A549 (cell line): Measurements from ENCODE around the gene FOXRED1. TPM values are rescaled to one million over a fixed set of nuclear protein-coding genes. Genes with fewer than 3 reads are reported as not detected.

Experiments
- ATAC-seq, 2 experiments: fragments of 200-7000 bp in 1 of 2; fragments of >200 bp in 1 of 2; cut with Nextera tagmentation in 1 of 2; cut with Tn5 transposase in 1 of 2; 3 replicates each; pipeline versions ENCODE4 v1.8.0 to v1.9.1; 2018 to 2020; ENCODE audit warnings: mild to moderate bottlenecking in 1 of 2, moderate library complexity in 1 of 2
- CTCF ChIA-PET: fragments of 300-600 bp; sonication (Branson Sonifier 250); formaldehyde crosslinking; extraction: SDS; loops from one replicate; lab custom pipeline; 2021; ENCODE audit warnings: antibody characterized with exemption, inconsistent platforms; lab: Yijun Ruan, JAX
- POLR2A ChIA-PET: fragments of 350-600 bp; formaldehyde crosslinking; extraction: SDS; loops from one replicate; lab custom pipeline; 2021; ENCODE audit warnings: antibody characterized with exemption, inconsistent platforms; lab: Yijun Ruan, JAX
- DNase-seq, 2 experiments: peaks; one replicate each; pipeline versions ENCODE4 v3.0.0 to v3.0.0-alpha.2; 2011 to 2016; ENCODE audit warnings: low read depth in 1 of 2, low spot score in 1 of 2
- FAIRE-seq: peaks from 2 replicates; lab custom pipeline; 2011; peaks lifted over from hg19 to GRCh38; lab: Jason Lieb, UNC
- H3K27ac ChIP-seq, 2 experiments: fragments of >200 bp; sonication (Bioruptor Twin); formaldehyde crosslinking; 3 replicates each; pipeline ENCODE4 v1.5.1; 2016 to 2017
- H3K4me1 ChIP-seq: fragments of >200 bp; sonication (Bioruptor Twin); formaldehyde crosslinking; 3 replicates; pipeline ENCODE4 v1.6.1; 2016
- H3K4me2 ChIP-seq: fragments of >200 bp; sonication (Bioruptor Twin); formaldehyde crosslinking; 3 replicates; pipeline ENCODE4 v1.6.1; 2016
- H3K4me3 ChIP-seq: fragments of >200 bp; sonication (Bioruptor Twin); formaldehyde crosslinking; 3 replicates; pipeline ENCODE4 v1.5.1; 2016
- H3K9me3 ChIP-seq: fragments of >200 bp; sonication (Bioruptor Twin); formaldehyde crosslinking; 3 replicates; pipeline ENCODE4 v1.6.1; 2016
- CHD4 ChIP-seq: fragments of 200-600 bp; sonication (generic); IDR thresholded peaks from 2 replicates; pipeline ENCODE4 v1.6.1; 2016; ENCODE audit warnings: antibody characterized with exemption, mild to moderate bottlenecking, borderline replicate concordance
- CTCF ChIP-seq: fragments of >200 bp; sonication (Bioruptor Twin); formaldehyde crosslinking; IDR thresholded peaks from 3 replicates; pipeline ENCODE4 v1.5.1; 2016
- ELK1 ChIP-seq: fragments of 150-350 bp; IDR thresholded peaks from 2 replicates; pipeline ENCODE4 v1.6.1; 2014; ENCODE audit warnings: low read depth, mild to moderate bottlenecking, low read length
- FOSB ChIP-seq: fragments of 250-450 bp; sonication (Bioruptor Pico); IDR thresholded peaks from 2 replicates; pipeline ENCODE4 v1.5.0; 2020; ENCODE audit warnings: mild to moderate bottlenecking, moderate library complexity
- HDAC2 ChIP-seq: fragments of 200-600 bp; sonication (generic); IDR thresholded peaks from 2 replicates; pipeline ENCODE4 v1.6.1; 2016
- HES2 ChIP-seq: fragments of >200 bp; sonication (Bioruptor Twin); formaldehyde crosslinking; IDR thresholded peaks from 2 replicates; pipeline ENCODE4 v1.6.1; 2016
- HMGXB4 ChIP-seq: fragments of 250-450 bp; sonication (Bioruptor Pico); IDR thresholded peaks from 2 replicates; pipeline ENCODE4 v1.5.0; 2021; ENCODE audit warnings: mild to moderate bottlenecking, moderate library complexity, borderline replicate concordance
- HOXB13 ChIP-seq: fragments of 250-450 bp; sonication (Bioruptor Pico); IDR thresholded peaks from 2 replicates; pipeline ENCODE4 v1.5.0; 2020; ENCODE audit warnings: low read depth, mild to moderate bottlenecking, moderate library complexity
- JUN ChIP-seq, 2 experiments: fragments of >200 bp; sonication (Bioruptor Twin); formaldehyde crosslinking; IDR thresholded peaks; 2 replicates in 1 of 2; 3 replicates in 1 of 2; pipeline ENCODE4 v1.6.1; 2016 to 2017
- JUNB ChIP-seq: fragments of >200 bp; sonication (Bioruptor Twin); formaldehyde crosslinking; IDR thresholded peaks from 2 replicates; pipeline ENCODE4 v1.6.1; 2016
- KDM1A ChIP-seq: fragments of 200-600 bp; sonication (generic); IDR thresholded peaks from 2 replicates; pipeline ENCODE4 v1.6.1; 2016; ENCODE audit warnings: low read depth, mild to moderate bottlenecking
- KDM5A ChIP-seq: fragments of 200-600 bp; sonication (generic); IDR thresholded peaks from 2 replicates; pipeline ENCODE4 v1.6.1; 2016; ENCODE audit warnings: antibody characterized with exemption, mild to moderate bottlenecking
- MAX ChIP-seq: IDR thresholded peaks from 2 replicates; pipeline ENCODE4 v1.6.1; 2012
- NFE2L2 ChIP-seq: fragments of 150-350 bp; conservative IDR thresholded peaks from 2 replicates; pipeline ENCODE4 v1.6.1; 2014; ENCODE audit warnings: low read length
- NPAS2 ChIP-seq: fragments of 250-450 bp; sonication (Bioruptor Pico); IDR thresholded peaks from 2 replicates; pipeline ENCODE4 v1.8.0; 2022; ENCODE audit warnings: mild to moderate bottlenecking, moderate library complexity, borderline replicate concordance
- POLR2AphosphoS2 ChIP-seq: conservative IDR thresholded peaks from 2 replicates; pipeline ENCODE4 v1.6.1; 2012; ENCODE audit warnings: low read length, improper control_type of control experiment, inconsistent platforms
- SREBF2 ChIP-seq: fragments of 450-650 bp; IDR thresholded peaks from 2 replicates; pipeline ENCODE4 v1.6.1; 2014; ENCODE audit warnings: mild to moderate bottlenecking, moderate library complexity
- TFCP2L1 ChIP-seq: fragments of 250-450 bp; sonication (Bioruptor Pico); IDR thresholded peaks from 2 replicates; pipeline ENCODE4 v1.5.0; 2021; ENCODE audit warnings: mild to moderate bottlenecking
- TP53 ChIP-seq: fragments of 250-450 bp; sonication (Bioruptor Pico); IDR thresholded peaks from 2 replicates; pipeline ENCODE4 v1.5.0; 2021; ENCODE audit warnings: mild to moderate bottlenecking, moderate library complexity
- WGBS: methylation state at CpG from one replicate; pipeline ENCODE4 v1.1.6; 2017; ENCODE audit errors: missing lambda C conversion rate; 5-methylcytosine and 5-hydroxymethylcytosine counted together
- polyA plus RNA-seq, 4 experiments: library from polyadenylated mRNA; depleted of rRNA in 3 of 4; stranded (reverse); fragments of >200 nt; fragmentation: RNase III in 1 of 4; extraction: RNeasy Plus Mini Kit Qiagen cat#74134 plus additional on column Dnase treatment in 1 of 4; gene quantifications; 2 replicates in 3 of 4; 3 replicates in 1 of 4; pipeline ENCODE4 v1.2.3, GENCODE V29; 2011 to 2017
- TF ChIP-seq, protein P1 (sequence below): fragments of 200-600 bp; sonication (generic); IDR thresholded peaks from 2 replicates; pipeline ENCODE4 v1.6.1; 2016; ENCODE audit warnings: antibody characterized with exemption, mild to moderate bottlenecking, moderate library complexity

FOXRED1 gene
- polyA plus RNA-seq, 2 of the 4 experiments (the other 2 are of a cell fraction): 22.7 to 28.9 TPM

DNA sequence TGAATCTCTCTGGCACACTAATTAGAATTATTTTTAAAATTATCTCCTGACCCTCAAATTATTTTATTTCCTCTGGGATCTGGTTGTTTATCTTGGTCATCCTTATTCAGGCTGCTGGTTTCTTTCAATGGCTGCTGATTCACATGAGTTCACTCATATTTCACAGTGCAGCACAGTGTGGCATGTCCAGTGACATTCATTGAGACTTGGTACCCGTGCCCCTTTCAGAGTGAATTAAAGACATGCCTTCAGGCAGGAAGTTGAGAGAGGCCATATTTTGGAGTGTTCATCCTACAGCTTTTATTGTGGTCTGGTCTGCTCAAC lies 48.4 kb downstream of the FOXRED1 start:
- POLR2A ChIA-PET: no interaction called here
- no peak for FAIRE-seq
- H3K4me1 ChIP-seq: no peaks in the 10 kb centered on the region
- WGBS: 91% methylated on average over 1 of the region's 1 CpG
- ATAC-seq: no peak
- DNase-seq: no peak
- CTCF ChIA-PET: interaction anchor here (0.6 kb wide), 1 partner anchor 18 kb away, joined by 3 read pairs; no protein-coding TSS in a partner anchor
- no peak overlapping the region for H3K27ac ChIP-seq
- no peak overlapping the region for H3K4me3 ChIP-seq
- TF ChIP-seq MAX (no peak), TFCP2L1 (CRISPR knock-in tag) (no peak), CTCF (no peak), NPAS2 (CRISPR knock-in tag) (no peak), HDAC2 (no peak), NFE2L2 (no peak), TP53 (CRISPR knock-in tag) (no peak), KDM1A (no peak), SREBF2 (no peak), FOSB (CRISPR knock-in tag) (no peak), CHD4 (no peak), HMGXB4 (CRISPR knock-in tag) (no peak), ELK1 (no peak), HOXB13 (CRISPR knock-in tag) (no peak), POLR2AphosphoS2 (no peak), HES2 (no peak), JUN (IDR thresholded peaks at IDR 0.05) (no peak), JUNB (no peak), KDM5A (no peak)
- TF ChIP-seq, protein P1, sequence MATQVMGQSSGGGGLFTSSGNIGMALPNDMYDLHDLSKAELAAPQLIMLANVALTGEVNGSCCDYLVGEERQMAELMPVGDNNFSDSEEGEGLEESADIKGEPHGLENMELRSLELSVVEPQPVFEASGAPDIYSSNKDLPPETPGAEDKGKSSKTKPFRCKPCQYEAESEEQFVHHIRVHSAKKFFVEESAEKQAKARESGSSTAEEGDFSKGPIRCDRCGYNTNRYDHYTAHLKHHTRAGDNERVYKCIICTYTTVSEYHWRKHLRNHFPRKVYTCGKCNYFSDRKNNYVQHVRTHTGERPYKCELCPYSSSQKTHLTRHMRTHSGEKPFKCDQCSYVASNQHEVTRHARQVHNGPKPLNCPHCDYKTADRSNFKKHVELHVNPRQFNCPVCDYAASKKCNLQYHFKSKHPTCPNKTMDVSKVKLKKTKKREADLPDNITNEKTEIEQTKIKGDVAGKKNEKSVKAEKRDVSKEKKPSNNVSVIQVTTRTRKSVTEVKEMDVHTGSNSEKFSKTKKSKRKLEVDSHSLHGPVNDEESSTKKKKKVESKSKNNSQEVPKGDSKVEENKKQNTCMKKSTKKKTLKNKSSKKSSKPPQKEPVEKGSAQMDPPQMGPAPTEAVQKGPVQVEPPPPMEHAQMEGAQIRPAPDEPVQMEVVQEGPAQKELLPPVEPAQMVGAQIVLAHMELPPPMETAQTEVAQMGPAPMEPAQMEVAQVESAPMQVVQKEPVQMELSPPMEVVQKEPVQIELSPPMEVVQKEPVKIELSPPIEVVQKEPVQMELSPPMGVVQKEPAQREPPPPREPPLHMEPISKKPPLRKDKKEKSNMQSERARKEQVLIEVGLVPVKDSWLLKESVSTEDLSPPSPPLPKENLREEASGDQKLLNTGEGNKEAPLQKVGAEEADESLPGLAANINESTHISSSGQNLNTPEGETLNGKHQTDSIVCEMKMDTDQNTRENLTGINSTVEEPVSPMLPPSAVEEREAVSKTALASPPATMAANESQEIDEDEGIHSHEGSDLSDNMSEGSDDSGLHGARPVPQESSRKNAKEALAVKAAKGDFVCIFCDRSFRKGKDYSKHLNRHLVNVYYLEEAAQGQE: no peak
- no peaks in the 10 kb centered on the region for H3K9me3 ChIP-seq
- H3K4me2 ChIP-seq: no peak overlapping the region
